ENCODE measurements around the gene FASTKD3. TPM values are rescaled to one million over a fixed set of nuclear protein-coding genes. Genes with fewer than 3 reads are reported as not detected.

The FASTKD3 gene
- total RNA-seq, 1 experiment from 2014 or later, result 20.6 TPM

DNA sequence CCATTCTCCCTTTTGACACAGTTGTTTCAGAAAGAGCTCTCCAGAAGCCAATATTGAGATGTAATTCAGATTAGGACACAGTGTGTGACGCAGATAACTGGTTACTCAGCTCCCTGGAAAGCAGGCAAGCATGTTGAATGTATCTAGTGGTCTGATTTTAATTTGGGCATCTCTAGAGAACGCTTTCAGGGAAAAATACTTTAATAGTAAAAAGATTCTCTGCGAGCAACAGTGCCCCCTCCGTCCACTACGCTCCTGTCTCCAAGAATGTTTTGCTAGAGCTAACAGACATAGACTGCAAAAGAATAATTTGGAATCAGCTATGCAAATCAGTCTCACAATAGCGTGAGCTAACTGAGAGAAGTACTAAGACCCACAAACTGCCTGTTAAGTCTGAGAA, 41.2 kb downstream of the FASTKD3 start:
- peaks cover 98% of the 10 kb centered on the region for H3K27me3 ChIP-seq (ENCODE audit: insufficient read depth, low read depth)
- ChIA-PET POLR2A (ENCODE audit: unreplicated experiment) (no interaction called here), CTCF (no interaction called here)
- H3K4me2 ChIP-seq, result no peak overlapping the region
- no peaks in the 10 kb centered on the region for H3K9me3 ChIP-seq (ENCODE audit: insufficient read depth, low read depth)
- intact Hi-C loops (cut with micrococcal nuclease; ENCODE audit: unreplicated experiment), result no loop called here
- H3K9me2 ChIP-seq (ENCODE audit: insufficient read depth), result no peaks in the 10 kb centered on the region
- no peak for DNase-seq
- no TSS peak for BruUV-seq (replicated peaks)
- H3K36me3 ChIP-seq (ENCODE audit: low read depth), result no peaks in the 10 kb centered on the region
- TF ChIP-seq, protein P1, sequence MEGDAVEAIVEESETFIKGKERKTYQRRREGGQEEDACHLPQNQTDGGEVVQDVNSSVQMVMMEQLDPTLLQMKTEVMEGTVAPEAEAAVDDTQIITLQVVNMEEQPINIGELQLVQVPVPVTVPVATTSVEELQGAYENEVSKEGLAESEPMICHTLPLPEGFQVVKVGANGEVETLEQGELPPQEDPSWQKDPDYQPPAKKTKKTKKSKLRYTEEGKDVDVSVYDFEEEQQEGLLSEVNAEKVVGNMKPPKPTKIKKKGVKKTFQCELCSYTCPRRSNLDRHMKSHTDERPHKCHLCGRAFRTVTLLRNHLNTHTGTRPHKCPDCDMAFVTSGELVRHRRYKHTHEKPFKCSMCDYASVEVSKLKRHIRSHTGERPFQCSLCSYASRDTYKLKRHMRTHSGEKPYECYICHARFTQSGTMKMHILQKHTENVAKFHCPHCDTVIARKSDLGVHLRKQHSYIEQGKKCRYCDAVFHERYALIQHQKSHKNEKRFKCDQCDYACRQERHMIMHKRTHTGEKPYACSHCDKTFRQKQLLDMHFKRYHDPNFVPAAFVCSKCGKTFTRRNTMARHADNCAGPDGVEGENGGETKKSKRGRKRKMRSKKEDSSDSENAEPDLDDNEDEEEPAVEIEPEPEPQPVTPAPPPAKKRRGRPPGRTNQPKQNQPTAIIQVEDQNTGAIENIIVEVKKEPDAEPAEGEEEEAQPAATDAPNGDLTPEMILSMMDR (conservative IDR thresholded peaks at IDR 0.05), result peak; percentile 50; the same call in 1 of the 2 replicates
- no peak for TF ChIP-seq EZH2 (IDR thresholded peaks at IDR 0.05; ENCODE audit: low read depth)
- no peaks in the 10 kb centered on the region for H3F3A ChIP-seq (ENCODE audit: insufficient read depth, low read depth)
- no peaks in the 10 kb centered on the region for H3K79me2 ChIP-seq (ENCODE audit: low read depth)
- no peak overlapping the region for H2AFZ ChIP-seq
- H3K4me3 ChIP-seq, result no peak overlapping the region
- H4K20me1 ChIP-seq (ENCODE audit: insufficient read depth), result no peaks in the 10 kb centered on the region
- no peaks in the 10 kb centered on the region for H3K4me1 ChIP-seq (replicated peaks; ENCODE audit: insufficient read depth)
- no peak overlapping the region for H3K27ac ChIP-seq

DNA sequence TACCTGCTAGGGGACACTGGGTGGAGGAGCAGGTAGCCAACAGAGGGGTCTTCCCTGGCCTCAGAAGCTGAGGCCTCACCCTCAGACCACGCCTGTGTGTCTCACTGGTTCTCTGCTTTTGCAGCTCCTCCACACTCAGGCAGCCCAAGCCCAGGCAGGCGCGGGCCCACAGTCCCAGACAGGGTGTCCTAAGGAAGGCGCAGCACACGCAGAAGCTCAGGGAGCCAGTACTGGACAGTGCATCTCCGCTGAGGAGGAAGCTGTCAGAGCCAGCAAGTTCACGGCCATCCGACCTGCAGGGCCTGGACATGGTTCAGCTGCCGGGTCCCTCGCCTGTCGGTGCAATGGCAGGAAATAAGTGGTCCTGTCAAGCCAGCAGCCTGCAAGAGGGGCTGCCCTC, 43.2 kb downstream of the FASTKD3 start:
- Histone ChIP-seq H3K27ac (no peak overlapping the region), H3K9me3 (ENCODE audit: insufficient read depth, low read depth) (no peaks in the 10 kb centered on the region), H3K4me3 (no peak overlapping the region), H3K4me1 (replicated peaks; ENCODE audit: insufficient read depth) (no peaks in the 10 kb centered on the region), H4K20me1 (ENCODE audit: insufficient read depth) (no peaks in the 10 kb centered on the region), H2AFZ (no peak overlapping the region), H3K36me3 (ENCODE audit: low read depth) (no peaks in the 10 kb centered on the region), H3K27me3 (ENCODE audit: insufficient read depth, low read depth) (peaks cover 98% of the 10 kb centered on the region), H3F3A (ENCODE audit: insufficient read depth, low read depth) (no peaks in the 10 kb centered on the region), H3K4me2 (no peak overlapping the region), H3K9me2 (ENCODE audit: insufficient read depth) (no peaks in the 10 kb centered on the region), H3K79me2 (ENCODE audit: low read depth) (no peaks in the 10 kb centered on the region)
- TF ChIP-seq, protein P1 (conservative IDR thresholded peaks at IDR 0.05), result no peak
- no peak for TF ChIP-seq EZH2 (IDR thresholded peaks at IDR 0.05; ENCODE audit: low read depth)
- ChIA-PET POLR2A (ENCODE audit: unreplicated experiment) (no interaction called here), CTCF (no interaction called here)
- intact Hi-C loops (cut with micrococcal nuclease; ENCODE audit: unreplicated experiment), result no loop called here
- BruUV-seq (replicated peaks), result no TSS peak
- no peak for DNase-seq

DNA sequence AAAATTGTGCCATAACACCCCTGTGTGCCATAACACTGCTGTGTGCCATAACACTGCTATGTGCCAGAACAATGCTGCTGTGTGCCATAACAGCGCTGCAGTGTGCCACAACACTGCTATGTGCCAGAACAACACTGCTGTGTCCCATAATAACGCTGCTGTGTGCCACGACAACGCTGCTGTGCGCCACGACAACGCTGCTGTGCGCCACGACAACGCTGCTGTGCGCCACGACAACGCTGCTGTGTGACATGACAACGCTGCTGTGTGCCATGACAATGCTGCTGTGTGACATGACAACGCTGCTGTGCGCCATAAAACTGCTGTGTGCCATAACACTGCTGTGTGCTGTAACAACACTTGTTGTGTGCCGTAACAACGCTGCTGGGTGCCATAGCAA, 43.8 kb downstream of the FASTKD3 start:
- H3K79me2 ChIP-seq (ENCODE audit: low read depth), result no peaks in the 10 kb centered on the region
- no peaks in the 10 kb centered on the region for H3K9me2 ChIP-seq (ENCODE audit: insufficient read depth)
- no peaks in the 10 kb centered on the region for H3K9me3 ChIP-seq (ENCODE audit: insufficient read depth, low read depth)
- H3K36me3 ChIP-seq (ENCODE audit: low read depth), result no peaks in the 10 kb centered on the region
- ChIA-PET POLR2A (ENCODE audit: unreplicated experiment) (no interaction called here), CTCF (no interaction called here)
- intact Hi-C loops (cut with micrococcal nuclease; ENCODE audit: unreplicated experiment), result no loop called here
- H2AFZ ChIP-seq, result no peak overlapping the region
- H3K4me1 ChIP-seq (replicated peaks; ENCODE audit: insufficient read depth), result no peaks in the 10 kb centered on the region
- no peaks in the 10 kb centered on the region for H4K20me1 ChIP-seq (ENCODE audit: insufficient read depth)
- no peak overlapping the region for H3K4me3 ChIP-seq
- no peak for TF ChIP-seq EZH2 (IDR thresholded peaks at IDR 0.05; ENCODE audit: low read depth)
- TF ChIP-seq, protein P1 (conservative IDR thresholded peaks at IDR 0.05), result no peak
- H3K27ac ChIP-seq, result no peak overlapping the region
- H3K27me3 ChIP-seq (ENCODE audit: insufficient read depth, low read depth), result peaks cover 99% of the 10 kb centered on the region
- BruUV-seq (replicated peaks), result no TSS peak
- H3F3A ChIP-seq (ENCODE audit: insufficient read depth, low read depth), result no peaks in the 10 kb centered on the region
- no peak for DNase-seq
- H3K4me2 ChIP-seq, result no peak overlapping the region

Data from PC-9 (cell line).